Vagina (tissue), 2 donors: ENCODE results near the gene PARD6B.

Experiments used
- CTCF ChIP-seq, 3 experiments: fragments of 450-650 bp in 2 of 3; fragments of 200-600 bp in 1 of 3; sonication (generic) in 1 of 3; IDR thresholded peaks; one replicate each; pipeline ENCODE4 v1.5.1; 2017 to 2019; ENCODE audit warnings: antibody characterized with exemption in 3 of 3, mild to moderate bottlenecking in 2 of 3, moderate library complexity in 2 of 3
- POLR2A ChIP-seq, 2 donors: fragments of 450-650 bp; IDR thresholded peaks; one replicate each; pipeline ENCODE4 v1.6.1; 2017; ENCODE audit warnings: antibody characterized with exemption in 2 of 2, mild to moderate bottlenecking in 2 of 2, moderate library complexity in 2 of 2

GRCh38 chr20:50744143-50744792 lies 12.9 kb downstream of the PARD6B start:
- TF ChIP-seq CTCF (IDR thresholded peaks at IDR 0.05) (no peak), POLR2A (IDR thresholded peaks at IDR 0.05) (no peak)
